Neural cell (in vitro differentiated cells): ENCODE measurements around the gene CUBN.

ENCODE experiments used
- CTCF ChIP-seq: fragments of 450-650 bp; IDR thresholded peaks from 2 replicates; pipeline ENCODE4 v1.5.1; 2014; ENCODE audit warnings: antibody characterized with exemption, mild to moderate bottlenecking, moderate library complexity; ENCODE audit not compliant: poor library complexity, severe bottlenecking
- EZH2 ChIP-seq: fragments of 200-600, 300-800 bp; shearing (Covaris generic), sonication (generic); IDR thresholded peaks from 2 replicates; pipeline ENCODE4 v1.6.1; 2014; ENCODE audit warnings: antibody characterized with exemption, low read length, borderline replicate concordance, mild to moderate bottlenecking; ENCODE audit not compliant: insufficient read depth, poor library complexity, severe bottlenecking
- POLR2AphosphoS5 ChIP-seq: IDR thresholded peaks from 2 replicates; pipeline ENCODE4 v1.6.1; 2012
- REST ChIP-seq: IDR thresholded peaks from 2 replicates; pipeline ENCODE4 v1.6.1; 2012; ENCODE audit warnings: borderline replicate concordance
- TAF1 ChIP-seq: IDR thresholded peaks from 2 replicates; pipeline ENCODE4 v1.6.1; 2012; ENCODE audit warnings: low read depth

- TF ChIP-seq CTCF: no peak
- no peak for TF ChIP-seq EZH2
- no peak for TF ChIP-seq TAF1
- no peak for TF ChIP-seq REST
- no peak for TF ChIP-seq POLR2AphosphoS5
Observed at GRCh38 chr10:16986406-16987205, 143.0 kb downstream of the CUBN start.
